Neuronal stem cell (in vitro differentiated cells): ENCODE results near the gene CINP.

ENCODE experiments used
- DNase-seq: peaks from one replicate; pipeline ENCODE4 v3.0.0-alpha.2; 2013; ENCODE audit warnings: low spot score
- H2AFZ ChIP-seq: one replicate; pipeline ENCODE4 v1.6.1; 2013; ENCODE audit warnings: mild to moderate bottlenecking, low read length, inconsistent platforms
- H2AK5ac ChIP-seq: 2 replicates; pipeline ENCODE4 v1.6.1; 2013; ENCODE audit warnings: low read depth, mild to moderate bottlenecking, inconsistent platforms, low read length, moderate library complexity, mixed read lengths
- H2BK120ac ChIP-seq: 2 replicates; pipeline ENCODE4 v1.6.1; 2013; ENCODE audit warnings: low read depth, mild to moderate bottlenecking, inconsistent platforms, low read length, moderate library complexity, mixed read lengths
- H2BK12ac ChIP-seq: one replicate; pipeline ENCODE4 v1.6.1; 2013; ENCODE audit warnings: low read length, inconsistent platforms
- H2BK15ac ChIP-seq: 2 replicates; pipeline ENCODE4 v1.6.1; 2013; ENCODE audit warnings: mild to moderate bottlenecking, low read length, inconsistent platforms, mixed read lengths
- H2BK5ac ChIP-seq: one replicate; pipeline ENCODE4 v1.6.1; 2013; ENCODE audit warnings: inconsistent platforms, mild to moderate bottlenecking, low read length, moderate library complexity
- H3K14ac ChIP-seq: one replicate; pipeline ENCODE4 v1.6.1; 2013; ENCODE audit warnings: low read length, inconsistent platforms
- H3K18ac ChIP-seq: 2 replicates; pipeline ENCODE4 v1.6.1; 2013; ENCODE audit warnings: low read length, inconsistent platforms
- H3K23ac ChIP-seq: 2 replicates; pipeline ENCODE4 v1.6.1; 2013; ENCODE audit warnings: low read depth, mild to moderate bottlenecking, mixed read lengths, low read length, inconsistent platforms; ENCODE audit not compliant: poor library complexity
- H3K27ac ChIP-seq: replicated peaks from 3 replicates; pipeline ENCODE4 v1.5.1; 2013; ENCODE audit warnings: low read length, inconsistent platforms
- H3K27me3 ChIP-seq, 3 experiments: 2 replicates each; pipeline ENCODE4 v1.6.1; 2013; ENCODE audit warnings: low read length in 3 of 3, mild to moderate bottlenecking in 2 of 3, inconsistent platforms in 1 of 3, low read depth in 1 of 3, mixed read lengths in 1 of 3, moderate library complexity in 1 of 3; ENCODE audit not compliant: control insufficient read depth in 3 of 3, insufficient read depth in 3 of 3
- H3K36me3 ChIP-seq, 2 donors: replicated peaks in 1 of 2; 2 replicates each; pipeline ENCODE4 v1.6.1; 2013; ENCODE audit warnings: low read length in 2 of 2; ENCODE audit not compliant: control insufficient read depth in 2 of 2, insufficient read depth in 2 of 2
- H3K4ac ChIP-seq: 2 replicates; pipeline ENCODE4 v1.6.1; 2013; ENCODE audit warnings: inconsistent platforms, mild to moderate bottlenecking, low read length, moderate library complexity
- H3K4me1 ChIP-seq, 2 donors: 1 replicate in 1 of 2; 2 replicates in 1 of 2; pipeline ENCODE4 v1.6.1; 2013; ENCODE audit warnings: low read length in 2 of 2, low read depth in 1 of 2; ENCODE audit not compliant: control insufficient read depth in 2 of 2, insufficient read depth in 1 of 2
- H3K4me2 ChIP-seq: one replicate; pipeline ENCODE4 v1.6.1; 2013; ENCODE audit warnings: mild to moderate bottlenecking, low read length, inconsistent platforms; ENCODE audit not compliant: insufficient read depth, poor library complexity, severe bottlenecking
- H3K4me3 ChIP-seq, 2 donors: 2 replicates each; pipeline ENCODE4 v1.5.1; 2013; ENCODE audit warnings: low read length in 2 of 2, mild to moderate bottlenecking in 2 of 2, inconsistent platforms in 1 of 2, moderate library complexity in 1 of 2
- H3K79me1 ChIP-seq: one replicate; pipeline ENCODE4 v1.6.1; 2013; ENCODE audit warnings: low read depth, mild to moderate bottlenecking, inconsistent platforms, low read length, moderate library complexity
- H3K9ac ChIP-seq: one replicate; pipeline ENCODE4 v1.6.1; 2013; ENCODE audit warnings: mild to moderate bottlenecking, low read depth, low read length, inconsistent platforms; ENCODE audit not compliant: poor library complexity
- H3K9me3 ChIP-seq, 2 donors: replicated peaks in 1 of 2; 2 replicates each; pipeline versions ENCODE3 to v1.6.1; 2013; ENCODE audit warnings: low read length in 2 of 2, mild to moderate bottlenecking in 2 of 2, inconsistent platforms in 1 of 2, low read depth in 1 of 2, mixed read lengths in 1 of 2, moderate library complexity in 1 of 2; ENCODE audit not compliant: control insufficient read depth in 2 of 2, insufficient read depth in 1 of 2
- H4K8ac ChIP-seq: one replicate; pipeline ENCODE4 v1.6.1; 2013; ENCODE audit warnings: low read depth, mild to moderate bottlenecking, inconsistent platforms, low read length, moderate library complexity
- H4K91ac ChIP-seq: one replicate; pipeline ENCODE4 v1.6.1; 2013; ENCODE audit warnings: low read length, low read depth, mild to moderate bottlenecking, inconsistent platforms; ENCODE audit not compliant: poor library complexity
- WGBS, 2 donors: extraction: QIAGEN DNeasy Blood & Tissue Kit; methylation state at CpG; one replicate each; pipeline ENCODE4 v1.1.7; 2013; ENCODE audit warnings: missing lambda C conversion rate in 2 of 2, mixed read lengths in 1 of 2; ENCODE audit not compliant: insufficient read length in 2 of 2, insufficient replicate concordance in 1 of 2; ENCODE audit errors: extremely low coverage in 2 of 2; 5-methylcytosine and 5-hydroxymethylcytosine counted together

The CINP gene

GRCh38 chr14:102370305-102370809, 7.7 kb upstream of the CINP start:
- H3K9ac ChIP-seq = no peak overlapping the region
- no peak overlapping the region for H3K4me2 ChIP-seq
- H3K4ac ChIP-seq = no peak overlapping the region
- no peak overlapping the region for H2BK120ac ChIP-seq
- no peaks in the 10 kb centered on the region for H3K27me3 ChIP-seq
- H3K4me3 ChIP-seq = no peak overlapping the region
- H3K18ac ChIP-seq = no peak overlapping the region
- H2AFZ ChIP-seq = no peak overlapping the region
- no peak overlapping the region for H2BK15ac ChIP-seq
- no peak overlapping the region for H2BK5ac ChIP-seq
- no peak overlapping the region for H4K8ac ChIP-seq
- H4K91ac ChIP-seq = no peak overlapping the region
- DNase-seq = no peak
- WGBS, 2 donors = no CpG with 5 or more reads among the region's 11 CpGs
- no peaks in the 10 kb centered on the region for H3K9me3 ChIP-seq
- no peaks in the 10 kb centered on the region for H3K79me1 ChIP-seq
- no peak overlapping the region for H2BK12ac ChIP-seq
- H3K27ac ChIP-seq = no peak overlapping the region
- H3K4me1 ChIP-seq = no peaks in the 10 kb centered on the region
- no peak overlapping the region for H3K23ac ChIP-seq
- no peaks in the 10 kb centered on the region for H3K36me3 ChIP-seq
- no peak overlapping the region for H2AK5ac ChIP-seq
- no peak overlapping the region for H3K14ac ChIP-seq

- Histone ChIP-seq H3K79me1 (peaks cover 11% of the 10 kb centered on the region), H3K4ac (no peak overlapping the region), H2AK5ac (no peak overlapping the region), H3K4me3 (peak overlapping the region; percentile 88 to 94), H3K23ac (peak overlapping the region; percentile 16), H3K36me3 (peaks cover 0 to 8% of the 10 kb centered on the region in 2 donors), H4K8ac (no peak overlapping the region), H2BK12ac (no peak overlapping the region), H2BK5ac (no peak overlapping the region), H3K9me3 (no peaks in the 10 kb centered on the region), H3K27me3 (no peaks in the 10 kb centered on the region), H3K27ac (no peak overlapping the region), H2BK15ac (no peak overlapping the region), H3K18ac (peak overlapping the region; percentile 92), H2BK120ac (no peak overlapping the region), H3K4me1 (peaks cover 4 to 12% of the 10 kb centered on the region in 2 donors), H2AFZ (peak overlapping the region; percentile 98), H4K91ac (no peak overlapping the region), H3K14ac (peak overlapping the region; percentile 65), H3K4me2 (peak overlapping the region; percentile 98), H3K9ac (peak overlapping the region; percentile 87)
- no CpG with 5 or more reads among the region's 53 CpGs for WGBS, 2 donors
- peak; percentile 2 for DNase-seq
Measured at GRCh38 chr14:102363182-102363943, 673 bp upstream of the CINP start.

GRCh38 chr14:102362084-102362483, 606 bp downstream of the CINP start:
- no peak overlapping the region for H2BK5ac ChIP-seq
- H3K79me1 ChIP-seq = peaks cover 11% of the 10 kb centered on the region
- WGBS, 2 donors = no CpG with 5 or more reads among the region's 4 CpGs
- H3K4me2 ChIP-seq = peak overlapping the region; percentile 66
- H3K23ac ChIP-seq = no peak overlapping the region
- H4K8ac ChIP-seq = no peak overlapping the region
- H3K36me3 ChIP-seq = peaks cover 0 to 20% of the 10 kb centered on the region in 2 donors
- no peak overlapping the region for H2BK120ac ChIP-seq
- no peak overlapping the region for H4K91ac ChIP-seq
- peak overlapping the region; percentile 86 to 94 for H3K4me3 ChIP-seq
- H3K18ac ChIP-seq = no peak overlapping the region
- peaks cover 4 to 12% of the 10 kb centered on the region in 2 donors for H3K4me1 ChIP-seq
- H2BK12ac ChIP-seq = no peak overlapping the region
- no peaks in the 10 kb centered on the region for H3K9me3 ChIP-seq
- no peak for DNase-seq
- H3K27me3 ChIP-seq = no peaks in the 10 kb centered on the region
- H3K9ac ChIP-seq = no peak overlapping the region
- H3K4ac ChIP-seq = no peak overlapping the region
- H2AK5ac ChIP-seq = no peak overlapping the region
- no peak overlapping the region for H3K27ac ChIP-seq
- H2AFZ ChIP-seq = peak overlapping the region; percentile 98
- H2BK15ac ChIP-seq = no peak overlapping the region
- no peak overlapping the region for H3K14ac ChIP-seq

- Histone ChIP-seq H2AK5ac (no peak overlapping the region), H2BK120ac (no peak overlapping the region), H4K91ac (no peak overlapping the region), H3K27ac (no peak overlapping the region), H3K79me1 (peaks cover 11% of the 10 kb centered on the region), H3K9me3 (no peaks in the 10 kb centered on the region), H4K8ac (no peak overlapping the region), H3K14ac (no peak overlapping the region), H3K4ac (no peak overlapping the region), H3K18ac (no peak overlapping the region), H2BK12ac (no peak overlapping the region), H3K4me2 (no peak overlapping the region), H3K36me3 (peaks cover 2 to 36% of the 10 kb centered on the region in 2 donors), H3K4me3 (no peak overlapping the region), H3K27me3 (no peaks in the 10 kb centered on the region), H3K9ac (no peak overlapping the region), H3K23ac (no peak overlapping the region), H2BK15ac (no peak overlapping the region), H2AFZ (no peak overlapping the region), H2BK5ac (no peak overlapping the region), H3K4me1 (peaks cover 4 to 12% of the 10 kb centered on the region in 2 donors)
- no CpG with 5 or more reads among the region's 3 CpGs for WGBS, 2 donors
- no peak for DNase-seq
Measured at GRCh38 chr14:102360388-102360787, 2.3 kb downstream of the CINP start.
